Measurements from ENCODE around the gene BATF. TPM values are rescaled to one million over a fixed set of nuclear protein-coding genes. Genes with fewer than 3 reads are reported as not detected.

The BATF gene
- total RNA-seq, 1 experiment from 2014 or later, result 1.7 TPM

- peak overlapping the region; percentile 62 for H3K4me3 Mint-ChIP-seq (ENCODE audit: unreplicated experiment)
- intact Hi-C loops (cut with micrococcal nuclease; ENCODE audit: unreplicated experiment), result loop anchor here (1.0 kb wide), 1 partner anchor 33 kb away; no protein-coding TSS in a partner anchor
Observed at GRCh38 chr14:75553761-75554364, 31.6 kb downstream of the BATF start.

GRCh38 chr14:75554482-75554881 is 32.2 kb downstream of the BATF start:
- no peaks in the 10 kb centered on the region for H3K9me3 ChIP-seq
- H3K27me3 Mint-ChIP-seq (ENCODE audit: insufficient read depth, unreplicated experiment), result no peaks in the 10 kb centered on the region
- CTCF ChIA-PET, result interaction anchor here (1.7 kb wide), 1 partner anchor 33 kb away, joined by 8 read pairs; no protein-coding TSS in a partner anchor
- BruUV-seq (replicated peaks), result no TSS peak
- TF ChIP-seq, protein P1, sequence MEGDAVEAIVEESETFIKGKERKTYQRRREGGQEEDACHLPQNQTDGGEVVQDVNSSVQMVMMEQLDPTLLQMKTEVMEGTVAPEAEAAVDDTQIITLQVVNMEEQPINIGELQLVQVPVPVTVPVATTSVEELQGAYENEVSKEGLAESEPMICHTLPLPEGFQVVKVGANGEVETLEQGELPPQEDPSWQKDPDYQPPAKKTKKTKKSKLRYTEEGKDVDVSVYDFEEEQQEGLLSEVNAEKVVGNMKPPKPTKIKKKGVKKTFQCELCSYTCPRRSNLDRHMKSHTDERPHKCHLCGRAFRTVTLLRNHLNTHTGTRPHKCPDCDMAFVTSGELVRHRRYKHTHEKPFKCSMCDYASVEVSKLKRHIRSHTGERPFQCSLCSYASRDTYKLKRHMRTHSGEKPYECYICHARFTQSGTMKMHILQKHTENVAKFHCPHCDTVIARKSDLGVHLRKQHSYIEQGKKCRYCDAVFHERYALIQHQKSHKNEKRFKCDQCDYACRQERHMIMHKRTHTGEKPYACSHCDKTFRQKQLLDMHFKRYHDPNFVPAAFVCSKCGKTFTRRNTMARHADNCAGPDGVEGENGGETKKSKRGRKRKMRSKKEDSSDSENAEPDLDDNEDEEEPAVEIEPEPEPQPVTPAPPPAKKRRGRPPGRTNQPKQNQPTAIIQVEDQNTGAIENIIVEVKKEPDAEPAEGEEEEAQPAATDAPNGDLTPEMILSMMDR (IDR thresholded peaks at IDR 0.05; ENCODE audit: insufficient read depth in 1 of 2, low read depth in 1 of 2, low read length in 1 of 2, severe bottlenecking in 1 of 2, unreplicated experiment in 1 of 2), result no peak
- H3K4me1 ChIP-seq, result peaks cover 45% of the 10 kb centered on the region
- H3K4me1 Mint-ChIP-seq (ENCODE audit: low read depth, unreplicated experiment), result peaks cover 42% of the 10 kb centered on the region
- peak overlapping the region; percentile 62 for H3K4me3 Mint-ChIP-seq (ENCODE audit: unreplicated experiment)
- intact Hi-C loops (cut with micrococcal nuclease; ENCODE audit: unreplicated experiment), result loop anchor here (1.0 kb wide), 1 partner anchor 33 kb away; no protein-coding TSS in a partner anchor
- peak; percentile 72 to 80 for DNase-seq
- H3K9me3 Mint-ChIP-seq (ENCODE audit: unreplicated experiment), result peaks cover 40% of the 10 kb centered on the region
- no peak overlapping the region for H3K4me3 ChIP-seq (ENCODE audit: low read depth, low read length)
- H3K36me3 ChIP-seq (ENCODE audit: control insufficient read depth, insufficient read depth, low read length), result no peaks in the 10 kb centered on the region
- no peaks in the 10 kb centered on the region for H3K27me3 ChIP-seq (replicated peaks; ENCODE audit: control insufficient read depth, insufficient read depth, low read length)
- H3K27ac Mint-ChIP-seq (ENCODE audit: unreplicated experiment), result peak overlapping the region; percentile 90
- POLR2A ChIA-PET, result interaction anchor here (0.6 kb wide), 1 partner anchor 351 kb away, joined by 3 read pairs; no protein-coding TSS in a partner anchor
- H3K36me3 Mint-ChIP-seq (ENCODE audit: insufficient read depth, unreplicated experiment), result peaks cover 6% of the 10 kb centered on the region

More at GRCh38 chr14:75553761-75554364, 31.6 kb downstream of the BATF start:
- Mint-ChIP-seq H3K9me3 (ENCODE audit: unreplicated experiment) (peaks cover 41% of the 10 kb centered on the region), H3K27me3 (ENCODE audit: insufficient read depth, unreplicated experiment) (no peaks in the 10 kb centered on the region), H3K4me1 (ENCODE audit: low read depth, unreplicated experiment) (peaks cover 41% of the 10 kb centered on the region), H3K27ac (ENCODE audit: unreplicated experiment) (peak overlapping the region; percentile 90), H3K36me3 (ENCODE audit: insufficient read depth, unreplicated experiment) (peaks cover 6% of the 10 kb centered on the region)
- POLR2A ChIA-PET, result interaction anchor here (0.6 kb wide), 1 partner anchor 350 kb away, joined by 3 read pairs; no protein-coding TSS in a partner anchor
- Histone ChIP-seq H3K4me1 (peaks cover 45% of the 10 kb centered on the region), H3K27me3 (replicated peaks; ENCODE audit: control insufficient read depth, insufficient read depth, low read length) (no peaks in the 10 kb centered on the region), H3K4me3 (ENCODE audit: low read depth, low read length) (no peak overlapping the region), H3K36me3 (ENCODE audit: control insufficient read depth, insufficient read depth, low read length) (no peaks in the 10 kb centered on the region), H3K9me3 (no peaks in the 10 kb centered on the region)
- no TSS peak for BruUV-seq (replicated peaks)
- TF ChIP-seq, protein P1 (IDR thresholded peaks at IDR 0.05; ENCODE audit: insufficient read depth in 1 of 2, low read depth in 1 of 2, low read length in 1 of 2, severe bottlenecking in 1 of 2, unreplicated experiment in 1 of 2), result no peak
- CTCF ChIA-PET, result interaction anchor here (1.7 kb wide), 1 partner anchor 32 kb away, joined by 8 read pairs; no protein-coding TSS in a partner anchor
- DNase-seq, result no peak

- POLR2A ChIA-PET, result no interaction called here
- BruUV-seq (replicated peaks), result no TSS peak
Observed at GRCh38 chr14:75558440-75558839, 36.2 kb downstream of the BATF start.

More at GRCh38 chr14:75558440-75558839, 36.2 kb downstream of the BATF start:
- Histone ChIP-seq H3K9me3 (no peaks in the 10 kb centered on the region), H3K36me3 (ENCODE audit: control insufficient read depth, insufficient read depth, low read length) (no peaks in the 10 kb centered on the region), H3K27me3 (replicated peaks; ENCODE audit: control insufficient read depth, insufficient read depth, low read length) (no peaks in the 10 kb centered on the region), H3K4me3 (ENCODE audit: low read depth, low read length) (no peak overlapping the region), H3K4me1 (peaks cover 41% of the 10 kb centered on the region)
- intact Hi-C loops (cut with micrococcal nuclease; ENCODE audit: unreplicated experiment), result no loop called here
- CTCF ChIA-PET, result no interaction called here
- Mint-ChIP-seq H3K27ac (ENCODE audit: unreplicated experiment) (no peak overlapping the region), H3K4me1 (ENCODE audit: low read depth, unreplicated experiment) (peaks cover 53% of the 10 kb centered on the region), H3K4me3 (ENCODE audit: unreplicated experiment) (no peak overlapping the region), H3K27me3 (ENCODE audit: insufficient read depth, unreplicated experiment) (no peaks in the 10 kb centered on the region), H3K36me3 (ENCODE audit: insufficient read depth, unreplicated experiment) (peaks cover 6% of the 10 kb centered on the region), H3K9me3 (ENCODE audit: unreplicated experiment) (peaks cover 31% of the 10 kb centered on the region)
- DNase-seq, result no peak
- TF ChIP-seq, protein P1 (IDR thresholded peaks at IDR 0.05; ENCODE audit: insufficient read depth in 1 of 2, low read depth in 1 of 2, low read length in 1 of 2, severe bottlenecking in 1 of 2, unreplicated experiment in 1 of 2), result no peak

Measured in Caco-2 (cell line).